NCI-H2227 (cell line): ENCODE data around the gene CYP19A1.
A peak's percentile ranks its signal among the peaks of the same experiment; 100 is the strongest.
"Not testable (repeated sequence)": the region's sequence is repeated elsewhere in the genome, so short reads cannot be mapped to it uniquely, and the experiment has no call there.

ENCODE experiments used
- DNase-seq: peaks from one replicate; lab custom pipeline; 2025; ENCODE audit not compliant: unreplicated experiment; lab: John Stamatoyannopoulos, UW

The CYP19A1 gene

DNA sequence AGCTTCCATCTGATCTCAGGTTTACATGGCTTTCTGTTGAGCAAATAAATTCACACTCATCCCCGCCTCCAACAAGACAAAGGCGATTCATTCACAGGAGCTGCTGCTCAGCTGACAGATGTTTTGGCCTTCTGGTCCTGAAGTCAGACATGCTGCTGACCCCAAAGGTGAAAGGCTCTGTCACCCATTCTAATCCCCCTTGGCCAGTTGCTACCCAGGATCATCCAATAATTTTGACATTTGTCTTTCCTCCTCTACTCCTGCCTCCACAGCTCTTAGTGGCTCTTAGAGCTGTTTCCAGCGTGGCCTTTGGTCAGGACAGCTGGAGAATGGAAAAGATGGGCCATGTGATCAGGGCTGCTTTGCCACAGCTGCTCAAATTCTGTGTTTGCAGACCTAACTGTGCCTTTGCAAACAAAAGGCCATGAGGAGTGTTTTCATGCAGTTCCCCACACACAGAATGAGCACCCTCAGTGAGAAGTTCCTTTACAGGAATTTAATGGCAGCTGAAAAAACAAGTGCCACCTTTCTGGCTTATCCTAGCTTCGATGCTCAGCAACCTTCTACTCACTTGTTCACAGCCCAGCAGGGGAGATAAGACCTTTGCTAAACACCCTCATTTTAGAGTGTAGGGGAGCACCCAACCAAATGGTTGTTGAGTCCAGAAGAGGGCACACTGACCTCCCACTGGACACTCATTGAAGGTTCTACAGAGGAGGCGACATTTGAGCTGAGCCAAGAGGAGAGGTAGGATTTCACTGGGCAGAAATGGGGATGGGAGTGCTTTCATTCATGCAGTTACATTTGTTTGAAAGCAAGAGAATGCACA, 39.0 kb downstream of the CYP19A1 start:
- DNase-seq: no peak

DNA sequence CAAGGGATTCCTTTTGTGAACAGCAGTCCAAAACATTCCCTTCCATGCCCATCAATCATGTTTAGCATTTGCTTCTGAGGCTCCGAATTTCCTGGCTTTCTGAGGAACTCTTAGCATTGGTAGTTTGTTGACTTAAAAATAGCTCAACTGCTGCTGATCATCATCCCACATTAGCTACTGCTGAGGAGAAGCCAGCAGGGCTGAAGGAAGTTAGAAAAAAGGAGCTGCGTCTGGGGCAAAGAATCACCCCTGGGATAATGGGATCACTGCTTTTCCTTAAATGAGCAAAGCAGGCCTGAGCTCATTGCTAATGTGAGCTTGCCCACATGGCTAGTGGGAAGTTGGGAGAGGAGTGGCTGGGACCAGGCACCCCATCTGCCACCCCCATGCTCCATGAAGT, 39.8 kb downstream of the CYP19A1 start:
- no peak for DNase-seq

DNA sequence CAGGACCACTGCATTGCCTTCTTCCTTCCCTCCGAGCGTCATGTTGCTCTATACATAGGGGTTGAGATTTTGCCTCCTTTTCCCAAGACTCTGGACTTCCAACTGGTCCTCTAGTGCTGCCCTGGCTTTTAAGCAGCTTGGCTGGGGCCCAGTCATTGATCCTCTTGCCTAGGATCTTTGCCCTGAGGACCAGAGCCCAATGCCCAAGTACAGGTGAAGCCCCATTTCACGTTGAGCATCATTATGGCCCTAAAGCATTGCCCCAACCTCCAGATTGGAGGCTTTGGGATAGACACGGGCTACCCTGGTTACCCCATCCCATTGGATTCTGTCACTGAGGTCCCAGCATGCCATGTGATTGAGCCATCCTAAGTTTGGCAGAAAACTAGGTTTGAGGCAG, 47.7 kb downstream of the CYP19A1 start:
- DNase-seq: no peak

DNA sequence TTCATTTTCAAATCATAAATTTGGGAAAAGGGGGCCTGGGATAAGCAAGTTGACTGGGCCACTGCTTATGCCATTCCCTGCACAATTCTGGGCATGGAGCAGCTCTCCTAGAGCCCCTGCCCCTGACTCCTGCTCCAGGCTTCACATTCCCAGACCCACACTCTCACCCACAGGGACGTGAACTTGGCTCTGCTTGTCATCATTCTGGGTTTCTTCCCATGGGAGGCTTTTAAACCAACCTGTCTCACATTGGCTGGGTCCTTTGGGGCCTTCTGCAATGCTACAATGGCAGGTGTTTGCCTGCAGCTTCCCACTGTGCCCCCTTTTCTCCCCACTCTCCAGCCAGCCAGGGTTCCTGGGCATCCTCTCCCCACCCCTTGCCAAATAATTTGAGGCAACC, 49.1 kb downstream of the CYP19A1 start:
- DNase-seq: no peak

DNA sequence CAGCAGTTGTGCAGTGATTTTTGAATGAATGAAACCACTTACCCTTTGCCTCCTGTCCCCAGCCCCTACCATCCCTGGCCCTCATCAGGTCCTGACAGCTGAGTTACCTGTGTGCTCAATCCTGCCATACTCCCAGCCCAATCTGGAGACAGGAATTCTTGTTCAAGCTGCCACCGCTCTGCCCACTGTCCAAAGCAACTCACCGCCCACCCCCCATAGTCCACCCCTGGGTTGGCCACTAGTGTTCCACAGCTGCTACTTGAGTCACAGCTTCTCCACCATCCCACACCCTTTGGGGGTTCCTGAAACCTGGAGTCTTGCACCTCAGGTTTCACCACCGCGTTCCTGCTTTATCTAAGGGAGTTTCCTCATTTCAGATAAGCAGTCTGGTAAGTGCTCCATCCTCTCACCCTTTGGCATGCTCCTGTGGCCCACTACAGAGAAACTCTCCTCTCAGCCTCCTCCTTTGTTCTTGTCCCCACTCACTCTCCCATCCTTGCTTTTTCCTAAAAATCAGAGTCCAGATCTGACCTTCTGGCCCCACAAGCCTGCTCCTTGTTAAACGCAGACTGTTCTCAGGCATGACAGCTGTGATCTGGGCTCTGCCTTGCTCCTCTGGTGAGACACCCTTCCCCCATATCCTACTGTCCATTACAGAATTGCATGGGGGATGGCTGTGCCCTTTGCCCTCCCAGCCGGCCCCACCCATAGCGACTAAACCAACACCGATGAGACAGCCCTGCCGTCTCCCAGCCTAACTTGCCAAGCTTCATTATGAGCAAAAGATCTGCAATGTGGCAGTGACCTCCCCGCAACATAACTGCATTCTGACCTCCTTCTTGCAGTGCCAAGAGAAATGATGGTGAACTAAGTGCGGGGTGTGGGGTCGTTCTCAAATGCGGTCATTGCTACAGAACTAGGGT, 50.0 kb downstream of the CYP19A1 start:
- DNase-seq: no peak

GRCh38 chr15:51286816-51287215, 51.6 kb downstream of the CYP19A1 start:
- no peak for DNase-seq

GRCh38 chr15:51285399-51285798, 53.0 kb downstream of the CYP19A1 start:
- DNase-seq: no peak

DNA sequence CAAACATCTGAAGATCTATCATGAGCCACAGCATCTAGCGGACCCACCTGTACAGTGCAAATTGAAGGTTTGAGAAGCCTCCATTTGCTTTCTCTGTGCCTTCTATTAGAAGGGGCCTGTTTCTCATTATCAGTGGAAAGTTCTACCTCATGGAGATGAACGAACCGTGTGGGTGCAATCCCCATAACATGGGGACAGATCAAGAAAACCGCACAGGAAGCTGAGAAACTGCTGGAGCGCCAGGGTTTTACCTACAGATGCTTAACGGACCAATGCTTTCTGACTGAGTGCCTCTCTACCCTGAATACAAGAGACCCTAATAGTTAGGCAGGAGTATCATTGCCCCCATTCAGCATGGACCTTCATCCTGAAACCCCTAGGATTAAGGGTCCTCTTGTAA, 53.5 kb downstream of the CYP19A1 start:
- no peak for DNase-seq

DNA sequence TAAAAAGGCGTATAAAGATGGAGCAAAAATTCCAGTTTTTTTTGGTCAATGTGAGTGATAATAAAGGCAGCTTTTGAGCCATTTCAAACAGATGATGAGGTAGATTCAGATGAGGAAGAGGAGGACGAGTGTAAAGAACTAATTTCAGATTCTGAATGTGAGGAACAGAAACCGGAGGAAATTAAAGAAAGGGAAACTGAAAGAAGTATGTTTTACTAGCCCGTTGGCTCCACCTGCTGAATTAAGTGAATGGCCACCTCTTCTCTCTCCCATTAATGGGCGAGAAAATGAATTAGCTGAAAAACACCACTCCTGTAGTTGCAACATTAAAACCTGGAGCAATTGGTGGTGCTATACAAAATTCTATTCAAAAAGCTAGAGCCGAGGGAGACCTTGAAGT, 55.4 kb downstream of the CYP19A1 start:
- DNase-seq: no peak

- DNase-seq: not testable (repeated sequence)
These were observed 56.2 kb downstream of the CYP19A1 start for GRCh38 chr15:51282241-51282640.

- DNase-seq: no peak
These were observed 56.9 kb downstream of the CYP19A1 start for GRCh38 chr15:51281368-51281967.

GRCh38 chr15:51280838-51281237, 57.6 kb downstream of the CYP19A1 start:
- no peak for DNase-seq

- DNase-seq: no peak
These were observed 59.0 kb downstream of the CYP19A1 start for GRCh38 chr15:51279391-51279790.

GRCh38 chr15:51277101-51277500, 61.3 kb downstream of the CYP19A1 start:
- no peak for DNase-seq

GRCh38 chr15:51274956-51275355, 63.4 kb downstream of the CYP19A1 start:
- DNase-seq: no peak

DNA sequence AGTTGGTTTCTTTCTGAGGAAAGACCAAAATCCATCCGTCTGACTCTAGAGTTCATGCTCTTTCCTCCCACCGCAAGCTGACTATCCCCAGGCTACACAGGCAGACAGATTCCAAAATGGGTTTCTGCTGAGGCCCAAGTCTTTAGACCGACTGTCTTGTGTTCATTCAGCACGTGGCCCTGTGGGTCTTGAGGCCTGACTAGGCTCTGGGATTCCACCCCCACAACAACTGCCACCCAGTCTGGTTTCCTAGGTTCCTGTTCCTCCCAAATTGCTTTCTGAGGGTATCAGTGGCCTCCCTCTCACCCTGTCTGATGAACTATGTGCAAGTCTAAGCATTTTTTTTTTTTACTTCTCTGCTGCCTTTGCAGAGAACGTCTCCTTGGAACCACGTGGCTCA, 67.7 kb downstream of the CYP19A1 start:
- DNase-seq: no peak

DNA sequence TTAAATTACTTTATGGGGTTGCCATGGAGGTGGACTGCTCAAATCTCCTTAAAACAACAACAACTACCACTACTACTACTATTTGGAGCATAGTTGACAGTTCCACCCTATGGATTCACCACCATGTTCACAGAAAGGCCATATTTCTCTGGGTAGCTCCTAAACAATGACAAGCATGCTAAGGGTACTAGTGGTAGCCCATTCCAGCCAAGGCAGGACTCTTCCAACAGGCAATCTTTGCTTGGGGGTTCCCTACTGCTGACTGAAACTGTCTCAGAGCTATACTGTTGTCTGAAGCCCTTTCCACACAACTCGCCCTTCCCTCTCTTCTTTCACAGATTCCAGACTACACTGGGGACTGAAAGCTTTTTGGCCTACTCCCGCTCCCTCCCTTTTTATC, 68.9 kb downstream of the CYP19A1 start:
- DNase-seq: no peak

DNA sequence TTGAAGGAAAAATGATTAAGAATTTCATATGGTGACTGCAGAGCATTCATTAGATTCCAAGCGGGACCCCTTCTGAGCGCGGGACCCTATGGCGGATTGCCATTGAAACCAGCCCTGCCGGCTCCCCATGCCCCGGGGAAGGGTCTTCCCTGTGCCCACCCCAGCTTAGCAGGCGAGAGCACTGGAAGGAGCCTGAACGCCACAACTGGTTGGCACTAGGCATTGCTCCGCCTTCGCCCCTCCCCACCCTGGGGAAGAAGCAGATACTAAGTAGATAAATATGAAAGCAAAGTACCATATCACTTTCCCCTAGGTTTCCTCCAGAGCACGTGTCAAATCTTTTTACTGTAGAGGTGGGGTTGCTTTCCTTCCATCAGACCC, 70.7 kb downstream of the CYP19A1 start:
- peak; percentile 15 for DNase-seq

- no peak for DNase-seq
These were observed 71.2 kb downstream of the CYP19A1 start for GRCh38 chr15:51267051-51267702.

DNA sequence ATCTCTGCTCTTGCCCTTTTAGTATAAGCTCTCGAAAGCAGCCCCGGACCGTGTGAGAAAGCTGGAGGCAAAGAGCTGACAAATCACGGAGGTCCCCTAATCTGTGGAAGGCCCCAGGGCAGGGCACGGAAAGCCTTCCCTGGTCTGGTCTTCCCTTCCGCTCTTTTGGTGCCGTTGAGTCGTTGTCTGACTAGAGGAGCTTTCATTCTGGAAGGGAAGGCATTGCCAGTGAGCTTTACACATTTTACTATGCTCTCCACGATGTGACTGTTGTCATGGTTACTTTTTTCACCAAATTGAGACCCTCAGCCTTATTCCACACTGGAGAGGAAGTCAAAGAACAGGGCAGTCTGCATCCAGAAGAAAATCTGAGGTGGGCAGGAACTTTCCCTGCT, 71.7 kb downstream of the CYP19A1 start:
- DNase-seq: no peak

GRCh38 chr15:51265037-51265555, 73.3 kb downstream of the CYP19A1 start:
- no peak for DNase-seq
